Stimulated activated CD4-positive, alpha-beta T cell treated with anti-CD3 and anti-CD28 coated beads, Interleukin-2, amount 100 ng/mL, for 4 hours (primary cell): Measurements from ENCODE around the gene MAGEB1.

Experiments
- DNase-seq: peaks from one replicate; pipeline ENCODE4 v3.0.0-alpha.2; 2020; ENCODE audit warnings: low read depth

The MAGEB1 gene

GRCh38 chrX:30296408-30297254 lies 49.7 kb downstream of the MAGEB1 start:
- no peak for DNase-seq

- DNase-seq = no peak
These were observed 54.3 kb downstream of the MAGEB1 start for GRCh38 chrX:30301208-30301607.
